K562 treated with DMSO at 1 percent for 12 hours (cell line): ENCODE measurements around the gene ADGRD2. TPM values are rescaled to one million over a fixed set of nuclear protein-coding genes. Genes with fewer than 3 reads are reported as not detected.

Source experiments
- total RNA-seq: library from RNA; unstranded; fragments of 300-600 nt; gene quantifications from 2 replicates; pipeline ENCODE4 v1.2.3, GENCODE V29; 2022; ENCODE audit not compliant: insufficient read depth

ADGRD2 gene
- total RNA-seq: not detected in 2 replicates

GRCh38 chr9:124450241-124450924, at the start of gene ADGRD2:
TSS of gene ADGRD2 (plus strand) at chr9:124450451. CDS start at chr9:124451667, 1,216 bp downstream.

GRCh38 chr9:124415102-124415851, 35.0 kb upstream of the ADGRD2 start, which contains the start of gene PSMB7:
TSS of gene PSMB7 (minus strand) at chr9:124415442. CDS start at chr9:124415425, 17 bp downstream.

GRCh38 chr9:124506931-124507879, 57.0 kb downstream of the ADGRD2 start, which contains the start of gene NR5A1:
TSS of gene NR5A1 (minus strand) at chr9:124507399. CDS start at chr9:124503395, 4,004 bp downstream.

Other genes with a start within 250 kb of the ADGRD2 start
- gene NEK6, start 192.5 kb upstream of the ADGRD2 start, total RNA-seq: 4.4 and 10.4 TPM in 2 replicates
- gene PSMB7, start 35.0 kb upstream of the ADGRD2 start, total RNA-seq: 362 and 379 TPM in 2 replicates
- not detected in 2 replicates for gene NR5A1, start 56.9 kb downstream of the ADGRD2 start, total RNA-seq